AG09319 (cell line): ENCODE results near the gene CLEC1B.

Experiments used
- DNase-seq: peaks from one replicate; pipeline ENCODE4 v3.0.0-alpha.2; 2010; ENCODE audit warnings: low read depth; ENCODE audit errors: extremely low read depth
- TF ChIP-seq, protein P1 (sequence below): IDR thresholded peaks from 2 replicates; pipeline ENCODE4 v1.5.1; 2011; ENCODE audit warnings: low read depth, mild to moderate bottlenecking, inconsistent platforms, low read length, moderate library complexity

Gene CLEC1B

DNA sequence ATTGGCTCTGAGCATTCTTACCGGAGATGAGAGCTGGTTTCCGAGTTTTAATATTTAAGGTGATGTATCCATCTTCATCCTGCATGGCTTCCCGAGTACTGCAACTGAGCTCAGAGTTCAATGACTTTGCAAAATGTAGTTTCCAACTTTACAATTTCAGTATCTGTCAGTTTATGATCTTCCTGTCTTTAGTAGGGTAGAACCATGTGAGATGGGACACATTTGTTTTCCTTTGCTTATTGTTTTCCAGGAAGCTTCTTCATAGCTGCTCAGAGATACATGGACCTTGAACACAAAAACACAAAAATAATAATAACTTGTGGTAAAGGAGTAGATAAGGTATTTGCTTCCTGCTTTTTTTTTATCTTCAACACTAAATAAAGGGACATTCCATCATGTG is at the start of gene CLEC1B:
Gene CLEC1B, minus strand, starts transcription at position 106 of the 400 bp plus-strand sequence. Its CDS starts 21 bp downstream, at position 85.
- TF ChIP-seq, protein P1, sequence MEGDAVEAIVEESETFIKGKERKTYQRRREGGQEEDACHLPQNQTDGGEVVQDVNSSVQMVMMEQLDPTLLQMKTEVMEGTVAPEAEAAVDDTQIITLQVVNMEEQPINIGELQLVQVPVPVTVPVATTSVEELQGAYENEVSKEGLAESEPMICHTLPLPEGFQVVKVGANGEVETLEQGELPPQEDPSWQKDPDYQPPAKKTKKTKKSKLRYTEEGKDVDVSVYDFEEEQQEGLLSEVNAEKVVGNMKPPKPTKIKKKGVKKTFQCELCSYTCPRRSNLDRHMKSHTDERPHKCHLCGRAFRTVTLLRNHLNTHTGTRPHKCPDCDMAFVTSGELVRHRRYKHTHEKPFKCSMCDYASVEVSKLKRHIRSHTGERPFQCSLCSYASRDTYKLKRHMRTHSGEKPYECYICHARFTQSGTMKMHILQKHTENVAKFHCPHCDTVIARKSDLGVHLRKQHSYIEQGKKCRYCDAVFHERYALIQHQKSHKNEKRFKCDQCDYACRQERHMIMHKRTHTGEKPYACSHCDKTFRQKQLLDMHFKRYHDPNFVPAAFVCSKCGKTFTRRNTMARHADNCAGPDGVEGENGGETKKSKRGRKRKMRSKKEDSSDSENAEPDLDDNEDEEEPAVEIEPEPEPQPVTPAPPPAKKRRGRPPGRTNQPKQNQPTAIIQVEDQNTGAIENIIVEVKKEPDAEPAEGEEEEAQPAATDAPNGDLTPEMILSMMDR = no peak
- DNase-seq = no peak

DNA sequence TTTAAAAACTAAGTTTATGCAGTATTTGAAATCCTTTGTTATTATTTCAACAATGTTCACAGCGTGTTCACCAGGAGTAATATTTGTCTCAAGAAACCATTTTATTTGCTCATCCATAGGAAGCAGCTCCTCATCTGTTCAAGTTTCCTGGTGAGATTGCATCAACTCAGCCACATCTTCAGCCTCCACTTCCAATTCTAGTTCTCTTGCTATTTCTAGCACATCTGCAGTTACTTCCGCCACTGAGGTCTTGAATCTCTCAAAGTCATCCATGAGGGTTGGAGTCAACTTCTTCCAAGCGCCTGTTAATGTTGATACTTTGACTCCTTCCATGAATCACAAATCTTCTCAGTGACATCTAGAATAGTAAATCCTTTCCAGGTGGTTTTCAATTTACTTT is 49.6 kb upstream of the CLEC1B start:
- TF ChIP-seq, protein P1 = no peak
- no peak for DNase-seq

DNA sequence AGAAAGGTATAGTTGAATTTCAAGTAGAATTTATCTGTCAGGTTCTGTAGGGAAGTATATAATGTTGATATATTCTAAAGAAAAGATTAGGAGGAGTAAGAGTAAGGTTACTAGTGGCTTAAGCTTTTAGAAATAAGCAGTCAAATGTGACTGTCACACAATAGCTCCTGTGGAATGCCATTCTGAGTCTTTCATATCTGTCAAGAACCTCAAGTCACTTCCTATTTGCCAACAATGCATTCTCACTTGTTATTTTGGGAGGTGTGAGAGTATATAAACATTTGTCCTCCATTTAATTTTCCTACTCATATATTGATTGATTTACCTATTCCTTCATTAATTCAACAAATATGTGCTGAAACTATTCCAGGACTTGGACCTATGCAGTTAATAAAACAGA is 43.2 kb upstream of the CLEC1B start:
- TF ChIP-seq, protein P1 = no peak
- DNase-seq = no peak

DNA sequence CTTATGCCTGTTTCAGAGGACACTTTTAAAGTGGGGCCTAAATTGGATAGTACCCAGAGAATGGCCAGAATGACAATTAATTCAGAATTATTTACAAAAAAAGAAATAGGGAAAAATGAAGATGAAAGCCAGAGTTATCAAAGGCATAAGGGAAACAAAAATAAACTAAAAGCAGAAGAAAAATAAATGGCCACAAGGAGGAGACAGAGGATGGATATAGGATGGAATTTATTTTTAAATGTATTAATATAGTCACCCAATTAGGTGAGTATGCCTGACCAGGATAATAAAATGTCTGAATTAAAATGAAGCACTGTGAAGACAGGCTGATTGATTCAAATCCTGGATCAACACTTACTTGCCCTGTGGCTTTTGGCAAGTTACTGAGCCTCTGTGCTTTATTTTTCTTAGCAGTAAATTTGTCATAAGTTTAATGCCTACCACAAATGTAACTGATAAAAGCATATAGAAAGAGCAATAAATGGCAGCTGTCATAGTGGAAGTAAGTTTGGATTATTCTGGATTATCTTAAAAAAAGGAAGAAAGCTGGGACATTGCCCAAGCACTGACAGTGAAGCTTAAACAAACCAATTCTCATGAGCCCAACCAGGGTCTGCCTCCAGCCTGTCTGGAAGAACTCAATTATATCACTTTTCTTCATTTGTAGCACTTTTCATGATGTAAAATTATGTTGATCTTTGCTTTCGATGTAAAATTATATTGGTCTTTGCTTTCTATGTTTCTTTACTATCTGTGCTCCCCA is 35.0 kb upstream of the CLEC1B start:
- DNase-seq = no peak
- TF ChIP-seq, protein P1 = peak; percentile 34

DNA sequence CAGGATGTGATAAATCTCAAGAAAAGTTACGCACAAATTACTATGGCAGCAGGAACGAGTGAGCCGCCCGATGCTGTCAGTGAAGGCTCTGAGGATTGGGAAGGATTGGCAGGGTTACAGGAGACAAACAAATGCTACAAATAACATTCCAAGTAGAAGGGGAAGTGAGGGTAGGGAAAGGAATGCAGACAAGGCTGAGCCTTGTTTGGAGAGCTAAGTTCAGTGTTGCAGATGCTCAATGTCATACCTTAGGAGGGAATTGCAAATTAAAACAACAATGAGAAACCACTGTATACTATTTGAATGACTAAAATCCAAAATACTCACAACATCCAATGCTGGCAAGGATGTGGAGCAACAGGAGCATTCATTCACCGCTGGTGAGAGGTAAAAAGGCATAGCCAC is 32.9 kb upstream of the CLEC1B start:
- peak; percentile 5 for DNase-seq
- TF ChIP-seq, protein P1 = no peak

DNA sequence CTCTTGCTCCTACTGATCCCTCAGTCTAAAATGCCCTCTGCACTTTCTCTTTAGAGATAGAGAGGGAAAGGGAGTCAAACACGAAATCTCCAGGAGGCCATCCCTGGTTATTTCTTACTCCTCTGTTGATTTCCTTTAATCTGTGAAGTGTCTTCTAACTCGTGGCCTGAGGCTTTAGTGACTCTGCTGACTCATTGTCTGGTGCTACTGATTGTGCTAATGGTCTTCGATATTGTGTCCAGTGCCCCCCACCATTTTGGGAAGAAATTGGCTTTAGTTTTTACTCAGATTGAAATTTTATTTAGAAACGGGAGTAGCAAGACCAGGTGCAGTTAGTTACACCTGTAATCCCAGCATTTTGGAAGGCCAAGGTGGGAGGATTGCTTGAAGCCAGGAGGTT is 32.4 kb upstream of the CLEC1B start:
- TF ChIP-seq, protein P1 = no peak
- no peak for DNase-seq

DNA sequence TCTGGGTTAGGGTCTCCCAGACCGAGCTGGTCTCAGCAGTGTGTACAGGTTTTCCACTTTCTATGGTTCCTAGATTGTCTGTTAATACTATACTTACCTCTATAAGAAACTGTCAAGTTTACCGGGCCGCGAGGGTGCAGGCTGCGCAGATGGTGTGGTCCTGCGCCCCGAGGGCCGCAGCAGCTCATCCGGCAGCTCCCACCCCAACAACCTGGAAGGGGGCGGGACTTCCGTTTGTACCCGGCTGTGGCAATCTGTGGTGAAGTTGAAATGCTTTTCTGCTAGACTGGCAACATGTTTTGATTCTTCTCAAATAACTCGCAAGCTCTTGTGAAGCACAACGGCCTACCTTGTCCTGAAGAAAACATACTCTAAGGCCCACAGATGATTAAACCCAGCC is 31.5 kb upstream of the CLEC1B start, which contains the start of gene CLEC9A:
Gene CLEC9A, plus strand, starts transcription at position 237 of the 400 bp plus-strand sequence. CDS start 22,006 bp downstream, outside the sequence.
- TF ChIP-seq, protein P1 = no peak
- no peak for DNase-seq
